OCI-M1 (cell line): Measurements from ENCODE around the gene ZNF831.

Experiments
- DNase-seq: peaks from one replicate; lab custom pipeline; 2025; lab: John Stamatoyannopoulos, UW

Gene ZNF831

GRCh38 chr20:59141818-59142581 lies 21.6 kb upstream of the ZNF831 start:
- peak; percentile 17 for DNase-seq

GRCh38 chr20:59143326-59143725 lies 20.3 kb upstream of the ZNF831 start:
- DNase-seq = no peak

GRCh38 chr20:59144179-59144830 lies 19.3 kb upstream of the ZNF831 start:
- DNase-seq = no peak

- DNase-seq = no peak
Measured at GRCh38 chr20:59144831-59145196, 18.8 kb upstream of the ZNF831 start.

GRCh38 chr20:59145247-59145923 lies 18.2 kb upstream of the ZNF831 start:
- DNase-seq = no peak

GRCh38 chr20:59145924-59146779 lies 17.5 kb upstream of the ZNF831 start:
- DNase-seq = no peak

- no peak for DNase-seq
Measured at GRCh38 chr20:59146780-59147565, 16.6 kb upstream of the ZNF831 start.

GRCh38 chr20:59147586-59147985 lies 16.0 kb upstream of the ZNF831 start:
- DNase-seq = no peak

- DNase-seq = peak; percentile 68
Measured at GRCh38 chr20:59148701-59149493, 14.7 kb upstream of the ZNF831 start.

- DNase-seq = no peak
Measured at GRCh38 chr20:59149678-59150504, 13.7 kb upstream of the ZNF831 start.

GRCh38 chr20:59150821-59151251 lies 12.8 kb upstream of the ZNF831 start:
- DNase-seq = no peak

- DNase-seq = no peak
Measured at GRCh38 chr20:59151391-59151790, 12.2 kb upstream of the ZNF831 start.

GRCh38 chr20:59151820-59152219 lies 11.8 kb upstream of the ZNF831 start:
- no peak for DNase-seq

- no peak for DNase-seq
Measured at GRCh38 chr20:59152559-59153354, 10.9 kb upstream of the ZNF831 start.

- no peak for DNase-seq
Measured at GRCh38 chr20:59153355-59153681, 10.3 kb upstream of the ZNF831 start.

- no peak for DNase-seq
Measured at GRCh38 chr20:59153832-59154231, 9.8 kb upstream of the ZNF831 start.

GRCh38 chr20:59154317-59155013 lies 9.2 kb upstream of the ZNF831 start:
- DNase-seq = no peak

- no peak for DNase-seq
Measured at GRCh38 chr20:59157064-59157463, 6.6 kb upstream of the ZNF831 start.
